ENCODE data around the gene TSPAN18. TPM values are rescaled to one million over a fixed set of nuclear protein-coding genes. Genes with fewer than 3 reads are reported as not detected.

TSPAN18 gene
- total RNA-seq, 6 donors from 2014 or later = 8.2 to 48.6 (median 17.5) TPM

GRCh38 chr11:44880953-44881352, 154.2 kb downstream of the TSPAN18 start:
- Histone ChIP-seq H3K9me3 (no peaks in the 10 kb centered on the region), H3K4me1 (peaks cover 0 to 7% (median 3%) of the 10 kb centered on the region in 4 donors), H3K4me3 (no peak overlapping the region), H3K36me3 (no peaks in the 10 kb centered on the region), H3K27me3 (no peaks in the 10 kb centered on the region), H3K27ac (no peak overlapping the region)
- ATAC-seq (ENCODE audit: low FRiP score in 2 of 2) (no peak), DNase-seq (no peak)
- TF ChIP-seq EP300 (IDR thresholded peaks at IDR 0.05) (no peak), POLR2A (IDR thresholded peaks at IDR 0.05) (no peak), CTCF (IDR thresholded peaks at IDR 0.05) (no peak), POLR2AphosphoS5 (IDR thresholded peaks at IDR 0.05) (no peak)
- 86% methylated on average over 2 of the region's 4 CpGs; no CpG with 5 or more reads in 1 of the 2 donors for WGBS, 2 donors

- 67 to 88% methylated on average over 6 of the region's 6 CpGs for WGBS, 2 donors
Measured at GRCh38 chr11:44883277-44883676, 156.5 kb downstream of the TSPAN18 start.

GRCh38 chr11:44884056-44884455, 157.3 kb downstream of the TSPAN18 start:
- ATAC-seq (ENCODE audit: low FRiP score in 2 of 2) (no peak), DNase-seq (no peak)
- Histone ChIP-seq H3K4me3 (no peak overlapping the region), H3K4me1 (peaks cover 0 to 9% (median 0%) of the 10 kb centered on the region in 4 donors), H3K9me3 (no peaks in the 10 kb centered on the region), H3K36me3 (no peaks in the 10 kb centered on the region), H3K27ac (no peak overlapping the region), H3K27me3 (no peaks in the 10 kb centered on the region)
- TF ChIP-seq POLR2A (IDR thresholded peaks at IDR 0.05) (no peak), CTCF (IDR thresholded peaks at IDR 0.05) (no peak), EP300 (IDR thresholded peaks at IDR 0.05) (no peak), POLR2AphosphoS5 (IDR thresholded peaks at IDR 0.05) (no peak)
- WGBS, 2 donors = 92 to 96% methylated on average over 6 of the region's 6 CpGs

More at GRCh38 chr11:44883277-44883676, 156.5 kb downstream of the TSPAN18 start:
- H3K4me1 ChIP-seq = peaks cover 0 to 9% (median 0%) of the 10 kb centered on the region in 4 donors
- H3K4me3 ChIP-seq = no peak overlapping the region
- no peaks in the 10 kb centered on the region for H3K27me3 ChIP-seq
- no peak overlapping the region for H3K27ac ChIP-seq
- H3K9me3 ChIP-seq = no peaks in the 10 kb centered on the region
- H3K36me3 ChIP-seq = no peaks in the 10 kb centered on the region
- no peak for DNase-seq
- ATAC-seq (ENCODE audit: low FRiP score in 2 of 2) = no peak
- TF ChIP-seq CTCF (IDR thresholded peaks at IDR 0.05) (no peak), POLR2A (IDR thresholded peaks at IDR 0.05) (no peak), POLR2AphosphoS5 (IDR thresholded peaks at IDR 0.05) (no peak), EP300 (IDR thresholded peaks at IDR 0.05) (no peak)

GRCh38 chr11:44885065-44885810, 158.5 kb downstream of the TSPAN18 start:
- H3K36me3 ChIP-seq = no peaks in the 10 kb centered on the region
- ATAC-seq (ENCODE audit: low FRiP score in 2 of 2) (no peak), DNase-seq (no peak)
- no peaks in the 10 kb centered on the region for H3K9me3 ChIP-seq
- H3K27ac ChIP-seq = no peak overlapping the region
- H3K4me1 ChIP-seq = peaks cover 0 to 9% (median 0%) of the 10 kb centered on the region in 4 donors
- WGBS, 2 donors = 73 to 83% methylated on average over 12 of the region's 12 CpGs
- H3K27me3 ChIP-seq = no peaks in the 10 kb centered on the region
- no peak overlapping the region for H3K4me3 ChIP-seq
- no peak for TF ChIP-seq CTCF (IDR thresholded peaks at IDR 0.05)
- TF ChIP-seq POLR2A (IDR thresholded peaks at IDR 0.05) = no peak
- TF ChIP-seq EP300 (IDR thresholded peaks at IDR 0.05) = no peak
- TF ChIP-seq POLR2AphosphoS5 (IDR thresholded peaks at IDR 0.05) = no peak
